Kidney (tissue), 14 donors: ENCODE measurements around the gene NFKB1. TPM values are rescaled to one million over a fixed set of nuclear protein-coding genes. Genes with fewer than 3 reads are reported as not detected.

ENCODE experiments used
- DNase-seq, 5 donors: peaks; one replicate each; pipeline ENCODE4 v3.0.0-alpha.2; 2013 to 2020
- FAIRE-seq: peaks from 2 replicates; lab custom pipeline; 2012; peaks lifted over from hg19 to GRCh38; lab: Jason Lieb, UNC
- H3K27ac ChIP-seq, 2 donors: one replicate each; pipeline ENCODE4 v1.7.0; 2013; ENCODE audit warnings: low read depth in 2 of 2, low read length in 2 of 2, inconsistent platforms in 1 of 2
- H3K27me3 ChIP-seq: one replicate; pipeline ENCODE4 v1.7.1; 2013; ENCODE audit warnings: low read length, inconsistent platforms; ENCODE audit not compliant: control insufficient read depth, insufficient read depth
- H3K36me3 ChIP-seq, 3 donors: one replicate each; pipeline versions ENCODE4 v1.7.0 to v1.7.1; 2013; ENCODE audit warnings: low read length in 3 of 3, control low read depth in 1 of 3, inconsistent platforms in 1 of 3; ENCODE audit not compliant: insufficient read depth in 3 of 3, control insufficient read depth in 2 of 3
- H3K4me1 ChIP-seq, 3 donors: one replicate each; pipeline versions ENCODE4 v1.7.0 to v1.7.1; 2013; ENCODE audit warnings: low read length in 3 of 3, inconsistent platforms in 1 of 3, low read depth in 1 of 3; ENCODE audit not compliant: control insufficient read depth in 2 of 3, insufficient read depth in 2 of 3
- H3K4me3 ChIP-seq, 3 donors: one replicate each; pipeline versions ENCODE4 v1.7.0 to v1.8.1; 2013; ENCODE audit warnings: low read length in 3 of 3, control low read depth in 1 of 3, inconsistent platforms in 1 of 3
- H3K9ac ChIP-seq, 3 donors: one replicate each; pipeline versions ENCODE4 v1.7.0 to v1.7.1; 2013; ENCODE audit warnings: low read length in 3 of 3, control low read depth in 1 of 3, inconsistent platforms in 1 of 3
- H3K9me3 ChIP-seq, 3 donors: one replicate each; pipeline versions ENCODE4 v1.7.0 to v1.7.1; 2013; ENCODE audit warnings: low read length in 3 of 3, control low read depth in 1 of 3, inconsistent platforms in 1 of 3; ENCODE audit not compliant: control insufficient read depth in 2 of 3, insufficient read depth in 1 of 3
- intact Hi-C: fragments of 100-400 bp; cut with DNase I; formaldehyde crosslinking; loops from one replicate; pipeline ENCODE4 v1.11.1; 2022
- polyA plus RNA-seq: library from polyadenylated mRNA; stranded (reverse); fragments of 350-450 nt; fragmentation: Illumina TruSeq; extraction: RNeasy Lipid Tissue Mini Kit (QIAGEN cat#74804); gene quantifications from one replicate; pipeline ENCODE4 v1.2.3, GENCODE V29; 2014; ENCODE audit warnings: low read depth, low replicate concordance; ENCODE audit not compliant: insufficient read depth
- total RNA-seq: library from RNA; stranded (reverse); fragmentation: NEBNext Ultra II Directional; extraction: Animal tissue kit (Norgen Biotek cat#: 25700); gene quantifications from one replicate; pipeline ENCODE4 v1.2.1, GENCODE V29; 2021
- TF ChIP-seq, protein P1 (sequence below): IDR thresholded peaks from 3 replicates; pipeline ENCODE4 v1.5.1; 2012; ENCODE audit warnings: mild to moderate bottlenecking, moderate library complexity, borderline replicate concordance; ENCODE audit not compliant: insufficient read depth; ENCODE audit errors: extremely low read depth
- donor health status: control.
- donor health status: control.
- donor health status: control.
- donor health status: control.
- donor health status: control.
- donor health status: DM: yes; HTN: yes; CAD: no.
- donor health status: Normal renal cell carcinoma (clear cell type).

The NFKB1 gene
- total and polyA plus RNA-seq, 2 donors from 2014 or later = 10.1 to 56.9 TPM

GRCh38 chr4:102641793-102642192, 140.6 kb downstream of the NFKB1 start:
- H3K4me1 ChIP-seq = no peaks in the 10 kb centered on the region
- DNase-seq = no peak
- no peak overlapping the region for H3K9ac ChIP-seq
- H3K27ac ChIP-seq = no peak overlapping the region
- H3K27me3 ChIP-seq = no peaks in the 10 kb centered on the region
- peaks cover 0 to 5% (median 5%) of the 10 kb centered on the region in 3 donors for H3K36me3 ChIP-seq
- H3K9me3 ChIP-seq = no peaks in the 10 kb centered on the region
- H3K4me3 ChIP-seq = no peak overlapping the region
- intact Hi-C loops = no loop called here
- TF ChIP-seq, protein P1, sequence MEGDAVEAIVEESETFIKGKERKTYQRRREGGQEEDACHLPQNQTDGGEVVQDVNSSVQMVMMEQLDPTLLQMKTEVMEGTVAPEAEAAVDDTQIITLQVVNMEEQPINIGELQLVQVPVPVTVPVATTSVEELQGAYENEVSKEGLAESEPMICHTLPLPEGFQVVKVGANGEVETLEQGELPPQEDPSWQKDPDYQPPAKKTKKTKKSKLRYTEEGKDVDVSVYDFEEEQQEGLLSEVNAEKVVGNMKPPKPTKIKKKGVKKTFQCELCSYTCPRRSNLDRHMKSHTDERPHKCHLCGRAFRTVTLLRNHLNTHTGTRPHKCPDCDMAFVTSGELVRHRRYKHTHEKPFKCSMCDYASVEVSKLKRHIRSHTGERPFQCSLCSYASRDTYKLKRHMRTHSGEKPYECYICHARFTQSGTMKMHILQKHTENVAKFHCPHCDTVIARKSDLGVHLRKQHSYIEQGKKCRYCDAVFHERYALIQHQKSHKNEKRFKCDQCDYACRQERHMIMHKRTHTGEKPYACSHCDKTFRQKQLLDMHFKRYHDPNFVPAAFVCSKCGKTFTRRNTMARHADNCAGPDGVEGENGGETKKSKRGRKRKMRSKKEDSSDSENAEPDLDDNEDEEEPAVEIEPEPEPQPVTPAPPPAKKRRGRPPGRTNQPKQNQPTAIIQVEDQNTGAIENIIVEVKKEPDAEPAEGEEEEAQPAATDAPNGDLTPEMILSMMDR = no peak
- no peak for FAIRE-seq

DNA sequence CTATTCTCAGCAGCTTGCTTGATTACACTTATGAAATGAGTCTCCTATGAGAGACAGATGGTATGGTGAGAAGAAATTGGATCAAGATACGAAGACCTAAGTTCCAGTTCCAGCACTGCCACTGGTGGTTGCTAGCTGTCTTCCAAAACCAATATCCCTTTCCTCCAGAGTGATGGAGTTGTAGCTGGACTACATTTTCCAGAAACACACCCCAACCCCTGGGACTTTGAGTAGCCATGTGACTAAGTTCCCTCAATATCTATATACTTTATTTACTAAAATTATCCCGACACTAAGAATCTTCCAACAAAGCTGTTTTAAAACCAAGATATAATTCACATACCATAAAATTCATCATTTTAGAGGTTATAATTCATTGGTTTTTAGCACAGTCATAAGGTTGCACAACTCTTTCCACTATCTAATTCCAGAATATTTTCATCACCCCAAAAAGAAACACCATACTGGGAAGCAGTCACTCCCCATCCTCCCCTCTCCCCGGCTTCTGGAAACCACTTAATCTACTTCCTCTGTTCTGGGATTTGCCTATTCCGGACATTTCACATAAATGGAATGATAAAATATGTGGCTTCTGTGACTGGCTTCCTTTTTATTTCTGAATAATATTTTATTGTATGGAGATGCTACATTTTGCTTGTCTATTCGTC, 141.6 kb downstream of the NFKB1 start:
- FAIRE-seq (no peak), DNase-seq (no peak)
- Histone ChIP-seq H3K9ac (no peak overlapping the region), H3K4me3 (no peak overlapping the region), H3K36me3 (peaks cover 0 to 5% (median 1%) of the 10 kb centered on the region in 3 donors), H3K27me3 (no peaks in the 10 kb centered on the region), H3K27ac (no peak overlapping the region), H3K4me1 (no peaks in the 10 kb centered on the region), H3K9me3 (no peaks in the 10 kb centered on the region)
- TF ChIP-seq, protein P1 = no peak
- intact Hi-C loops = no loop called here

DNA sequence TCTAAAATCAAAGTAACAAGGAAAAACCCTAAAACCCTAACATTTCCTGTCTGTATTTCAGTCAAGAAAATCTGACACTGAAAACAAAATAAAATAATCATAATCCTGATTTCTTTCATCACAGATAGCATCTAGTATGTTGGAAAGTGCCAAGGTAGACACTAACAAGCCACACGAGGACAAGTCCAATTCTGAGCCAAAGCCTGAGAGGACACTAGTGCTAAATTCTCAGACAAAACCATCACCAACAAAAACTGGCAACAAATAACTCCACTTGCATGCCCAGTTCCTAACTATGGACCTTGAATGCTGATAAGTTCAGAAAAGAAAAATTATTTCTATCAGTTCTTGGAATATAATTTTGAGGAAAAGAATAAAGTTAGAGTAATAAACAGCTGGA, 146.0 kb downstream of the NFKB1 start:
- peaks cover 2 to 14% (median 6%) of the 10 kb centered on the region in 3 donors for H3K36me3 ChIP-seq
- no peak overlapping the region for H3K27ac ChIP-seq
- no peaks in the 10 kb centered on the region for H3K9me3 ChIP-seq
- no peak overlapping the region for H3K4me3 ChIP-seq
- TF ChIP-seq, protein P1 = no peak
- no peak overlapping the region for H3K9ac ChIP-seq
- FAIRE-seq = no peak
- H3K4me1 ChIP-seq = no peaks in the 10 kb centered on the region
- DNase-seq = no peak
- intact Hi-C loops = no loop called here
- H3K27me3 ChIP-seq = no peaks in the 10 kb centered on the region
